ENCODE measurements around the gene NEIL3. TPM values are rescaled to one million over a fixed set of nuclear protein-coding genes. Genes with fewer than 3 reads are reported as not detected.
"Not testable (repeated sequence)": the region's sequence is repeated elsewhere in the genome, so short reads cannot be mapped to it uniquely, and the experiment has no call there.

Gene NEIL3
- total RNA-seq, 2 experiments from 2014 or later = 18.1 to 18.6 TPM

- Mint-ChIP-seq H3K4me1 (peaks cover 9% of the 10 kb centered on the region), H3K36me3 (ENCODE audit: low read depth) (no peaks in the 10 kb centered on the region), H3K4me3 (no peak overlapping the region), H3K9me3 (ENCODE audit: low read depth) (no peaks in the 10 kb centered on the region), H3K27me3 (no peaks in the 10 kb centered on the region), H3K27ac (no peak overlapping the region)
- intact Hi-C loops (cut with DNase I, micrococcal nuclease) = no loop called here
- DNase-seq (no peak), ATAC-seq (no peak)
- ChIA-PET POLR2A (no interaction called here), CTCF (interaction anchor here (1.1 kb wide), 1 partner anchor 37 kb away, joined by 3 read pairs; no protein-coding TSS in a partner anchor)
Observed at GRCh38 chr4:177304094-177304493, 5.6 kb upstream of the NEIL3 start.

DNA sequence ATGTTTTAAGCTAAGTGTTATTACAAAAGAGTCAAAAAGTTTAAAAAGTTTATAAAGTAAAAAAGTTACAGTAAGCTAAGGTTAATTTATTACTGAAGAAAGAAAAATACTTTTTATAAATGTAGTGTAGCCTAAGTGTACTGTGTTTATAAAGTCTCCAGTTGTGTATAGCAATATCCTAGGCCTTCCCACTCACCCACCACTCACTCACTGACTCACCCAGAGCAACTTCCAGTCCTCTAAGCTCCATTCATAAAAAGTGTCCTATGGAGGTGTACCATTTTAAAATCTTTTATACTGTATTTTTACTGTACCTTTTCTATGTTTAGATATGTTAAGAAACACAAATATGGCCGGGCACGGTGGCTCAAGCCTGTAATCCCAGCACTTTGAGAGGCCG is 4.8 kb upstream of the NEIL3 start:
- DNase-seq; intact Hi-C loops (cut with DNase I, micrococcal nuclease); H3K9me3 Mint-ChIP-seq (ENCODE audit: low read depth); CTCF ChIA-PET; H3K27ac Mint-ChIP-seq; H3K36me3 Mint-ChIP-seq (ENCODE audit: low read depth); POLR2A ChIA-PET; H3K4me3 Mint-ChIP-seq; ATAC-seq; H3K27me3 Mint-ChIP-seq: not testable (repeated sequence)
- H3K4me1 Mint-ChIP-seq = peaks cover 13% of the 10 kb centered on the region

GRCh38 chr4:177308125-177308524 is 1.5 kb upstream of the NEIL3 start:
- Mint-ChIP-seq H3K27me3 (no peaks in the 10 kb centered on the region), H3K27ac (no peak overlapping the region), H3K4me1 (peaks cover 22% of the 10 kb centered on the region), H3K4me3 (no peak overlapping the region), H3K36me3 (ENCODE audit: low read depth) (no peaks in the 10 kb centered on the region), H3K9me3 (ENCODE audit: low read depth) (no peaks in the 10 kb centered on the region)
- ATAC-seq (no peak), DNase-seq (no peak)
- intact Hi-C loops (cut with DNase I, micrococcal nuclease) = loop anchor here (2.0 kb wide), 2 partner anchors 135 to 1113 kb away; partner anchors contain the start of genes AGA (in 1 of the 2) and SPATA4 (in 1 of the 2)
- ChIA-PET POLR2A (no interaction called here), CTCF (interaction anchor here (1.4 kb wide), 1 partner anchor 14 kb away, joined by 4 read pairs; no protein-coding TSS in a partner anchor)

DNA sequence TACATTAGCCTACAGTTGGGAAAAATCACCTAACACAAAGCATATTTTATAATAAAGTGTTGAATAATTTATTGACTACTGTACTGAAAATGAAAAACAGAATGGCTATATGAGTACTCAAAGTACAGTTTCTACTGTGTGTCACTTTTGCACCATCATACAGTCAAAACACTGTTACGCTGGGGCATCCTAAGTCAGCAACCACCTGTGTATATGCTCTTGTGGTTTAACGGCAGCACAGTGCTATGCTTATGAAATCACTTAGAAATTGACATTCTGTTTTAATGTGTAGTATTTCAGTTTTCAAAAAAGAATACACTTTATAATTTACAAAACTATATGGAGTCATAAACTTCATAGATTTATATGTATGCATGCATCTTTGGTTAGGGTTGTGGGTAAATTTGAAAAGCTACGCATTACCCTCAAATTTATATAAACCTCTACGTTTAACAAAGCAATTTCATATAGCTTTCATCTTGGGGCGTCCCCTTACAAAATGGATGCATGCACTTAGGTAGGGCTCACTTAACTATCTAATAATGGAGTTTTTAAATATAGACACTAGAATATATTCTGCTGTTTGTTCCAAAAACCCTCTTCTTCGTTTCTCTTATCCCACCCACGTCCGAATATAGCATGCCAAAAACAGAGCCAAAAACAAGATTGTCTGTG is 690 bp upstream of the NEIL3 start:
- ChIA-PET CTCF (interaction anchor here (1.3 to 1.4 kb wide), 3 partner anchors 15 to 59 kb away, joined by 4 to 5 read pairs (median 4); no protein-coding TSS in a partner anchor), POLR2A (interaction anchor here (2.2 kb wide), 1 partner anchor 133 kb away, joined by 9 read pairs; the partner anchor contains the start of gene AGA)
- intact Hi-C loops (cut with DNase I, micrococcal nuclease) = loop anchor here (1.0 to 2.0 kb wide), 3 partner anchors 133 to 1114 kb away; partner anchors contain the start of genes AGA (in 2 of the 2) and SPATA4 (in 1 of the 2)
- ATAC-seq = peak; percentile 67
- peak overlapping the region; percentile 97 for H3K4me3 Mint-ChIP-seq
- H3K27ac Mint-ChIP-seq = peak overlapping the region; percentile 84
- H3K36me3 Mint-ChIP-seq (ENCODE audit: low read depth) = peaks cover 5% of the 10 kb centered on the region
- no peaks in the 10 kb centered on the region for H3K27me3 Mint-ChIP-seq
- DNase-seq = peak; percentile 55
- no peaks in the 10 kb centered on the region for H3K9me3 Mint-ChIP-seq (ENCODE audit: low read depth)
- peaks cover 27% of the 10 kb centered on the region for H3K4me1 Mint-ChIP-seq

GRCh38 chr4:177311589-177311988 is 1.9 kb downstream of the NEIL3 start:
- H3K4me1 Mint-ChIP-seq = peaks cover 45% of the 10 kb centered on the region
- DNase-seq = no peak
- intact Hi-C loops (cut with DNase I, micrococcal nuclease) = loop anchor here in 1 of 2 experiments (5.0 kb wide), 1 partner anchor 994 kb away; the partner anchor contains the start of gene SPCS3
- ATAC-seq = no peak
- CTCF ChIA-PET = interaction anchor here (0.8 to 1.3 kb wide), 4 partner anchors 10 to 129 kb away, joined by 3 to 4 read pairs (median 4); no protein-coding TSS in a partner anchor
- H3K27ac Mint-ChIP-seq = no peak overlapping the region
- H3K27me3 Mint-ChIP-seq = no peaks in the 10 kb centered on the region
- peaks cover 5% of the 10 kb centered on the region for H3K36me3 Mint-ChIP-seq (ENCODE audit: low read depth)
- POLR2A ChIA-PET = interaction anchor here (0.6 kb wide), 1 partner anchor 131 kb away, joined by 5 read pairs; the partner anchor contains the start of gene AGA
- peak overlapping the region; percentile 97 for H3K4me3 Mint-ChIP-seq
- no peaks in the 10 kb centered on the region for H3K9me3 Mint-ChIP-seq (ENCODE audit: low read depth)

DNA sequence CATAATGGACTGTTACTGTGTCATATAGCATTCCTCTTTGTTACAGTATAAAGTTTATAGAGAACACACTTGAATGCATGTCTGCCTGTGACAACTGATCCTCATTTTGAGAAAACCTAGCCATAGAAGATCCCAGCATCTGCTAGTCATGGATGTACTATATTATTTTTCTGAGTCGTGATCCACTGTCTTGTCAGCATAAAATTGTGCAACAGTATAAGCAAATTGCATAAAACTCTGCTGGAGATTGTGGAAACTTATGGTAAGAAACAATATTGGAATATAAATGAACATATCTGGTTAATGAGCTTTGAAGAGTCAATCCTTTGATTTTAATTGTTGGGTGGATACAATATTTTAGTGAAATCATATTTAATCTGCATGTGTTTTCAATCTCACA is 3.6 kb downstream of the NEIL3 start:
- Mint-ChIP-seq H3K4me3 (no peak overlapping the region), H3K27ac (no peak overlapping the region), H3K36me3 (ENCODE audit: low read depth) (peaks cover 5% of the 10 kb centered on the region), H3K27me3 (no peaks in the 10 kb centered on the region), H3K4me1 (peaks cover 51% of the 10 kb centered on the region), H3K9me3 (ENCODE audit: low read depth) (no peaks in the 10 kb centered on the region)
- intact Hi-C loops (cut with DNase I, micrococcal nuclease) = loop anchor here in 1 of 2 experiments (5.0 kb wide), 1 partner anchor 996 kb away; the partner anchor contains the start of gene SPCS3
- ATAC-seq (no peak), DNase-seq (no peak)
- ChIA-PET CTCF (interaction anchor here (0.7 to 1.2 kb wide), 3 partner anchors 10 to 407 kb away, joined by 3 to 5 read pairs (median 5); no protein-coding TSS in a partner anchor), POLR2A (interaction anchor here (0.6 kb wide), 1 partner anchor 24 kb away, joined by 3 read pairs; no protein-coding TSS in a partner anchor)

GRCh38 chr4:177315767-177316464 is 6.2 kb downstream of the NEIL3 start:
- no peaks in the 10 kb centered on the region for H3K9me3 Mint-ChIP-seq (ENCODE audit: low read depth)
- no peak overlapping the region for H3K27ac Mint-ChIP-seq
- ChIA-PET POLR2A (no interaction called here), CTCF (no interaction called here)
- peak; percentile 36 for ATAC-seq
- H3K27me3 Mint-ChIP-seq = no peaks in the 10 kb centered on the region
- H3K36me3 Mint-ChIP-seq (ENCODE audit: low read depth) = peaks cover 8% of the 10 kb centered on the region
- DNase-seq = no peak
- peak overlapping the region; percentile 0 for H3K4me3 Mint-ChIP-seq
- peaks cover 57% of the 10 kb centered on the region for H3K4me1 Mint-ChIP-seq
- intact Hi-C loops (cut with DNase I, micrococcal nuclease) = no loop called here

DNA sequence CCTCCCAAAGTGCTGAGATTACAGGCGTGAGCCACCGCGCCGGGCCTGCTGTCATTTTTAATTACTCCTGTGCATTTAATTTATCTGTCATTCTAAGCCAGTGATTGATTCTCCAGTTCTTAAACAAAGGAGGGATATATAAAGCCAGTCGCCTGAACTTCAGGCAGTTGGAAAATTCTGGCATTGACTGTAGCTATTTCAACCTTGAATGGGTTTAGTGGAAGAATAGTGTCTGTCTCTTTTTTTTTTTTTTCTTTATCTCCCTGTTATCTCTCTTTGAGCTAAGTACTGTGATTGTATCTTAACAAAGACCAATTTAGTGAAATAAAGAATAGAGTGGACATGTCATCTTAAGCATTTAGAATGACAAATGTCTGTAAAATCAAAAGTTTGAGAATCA is 11.0 kb downstream of the NEIL3 start:
- POLR2A ChIA-PET = no interaction called here
- DNase-seq (no peak), ATAC-seq (no peak)
- no peak overlapping the region for H3K4me3 Mint-ChIP-seq
- intact Hi-C loops (cut with DNase I, micrococcal nuclease) = no loop called here
- no peaks in the 10 kb centered on the region for H3K27me3 Mint-ChIP-seq
- CTCF ChIA-PET = interaction anchor here (0.6 kb wide), 1 partner anchor 172 kb away, joined by 3 read pairs; no protein-coding TSS in a partner anchor
- no peak overlapping the region for H3K27ac Mint-ChIP-seq
- peaks cover 27% of the 10 kb centered on the region for H3K36me3 Mint-ChIP-seq (ENCODE audit: low read depth)
- H3K4me1 Mint-ChIP-seq = peaks cover 55% of the 10 kb centered on the region
- no peaks in the 10 kb centered on the region for H3K9me3 Mint-ChIP-seq (ENCODE audit: low read depth)

- H3K27me3 Mint-ChIP-seq = no peaks in the 10 kb centered on the region
- ATAC-seq (no peak), DNase-seq (no peak)
- no peak overlapping the region for H3K27ac Mint-ChIP-seq
- intact Hi-C loops (cut with DNase I, micrococcal nuclease) = no loop called here
- POLR2A ChIA-PET = no interaction called here
- H3K9me3 Mint-ChIP-seq (ENCODE audit: low read depth) = no peaks in the 10 kb centered on the region
- H3K4me1 Mint-ChIP-seq = peaks cover 45% of the 10 kb centered on the region
- H3K4me3 Mint-ChIP-seq = no peak overlapping the region
- CTCF ChIA-PET = interaction anchor here (0.9 kb wide), 1 partner anchor 71 kb away, joined by 3 read pairs; no protein-coding TSS in a partner anchor
- H3K36me3 Mint-ChIP-seq (ENCODE audit: low read depth) = peaks cover 30% of the 10 kb centered on the region
Observed at GRCh38 chr4:177321647-177322046, 12.0 kb downstream of the NEIL3 start.

DNA sequence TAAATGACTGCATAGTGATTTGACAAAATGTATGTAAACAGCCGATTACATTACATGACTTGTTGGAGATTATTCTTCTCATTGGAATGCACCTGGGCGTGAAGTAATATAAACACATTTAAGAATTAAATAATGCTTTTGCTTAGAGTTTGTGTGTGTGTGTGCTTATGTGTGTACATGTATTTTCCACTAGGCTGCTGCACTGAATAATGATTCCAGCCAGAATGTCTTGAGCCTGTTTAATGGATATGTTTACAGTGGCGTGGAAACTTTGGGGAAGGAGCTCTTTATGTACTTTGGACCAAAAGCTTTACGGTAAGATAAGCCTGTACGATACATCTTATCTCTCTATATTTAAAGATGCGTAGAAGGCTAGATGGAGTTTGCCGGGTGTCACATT is 12.6 kb downstream of the NEIL3 start:
- ChIA-PET CTCF (interaction anchor here (0.8 to 0.9 kb wide), 2 partner anchors 45 to 72 kb away, joined by 3 read pairs; no protein-coding TSS in a partner anchor), POLR2A (no interaction called here)
- DNase-seq (no peak), ATAC-seq (no peak)
- no peak overlapping the region for H3K4me3 Mint-ChIP-seq
- no peak overlapping the region for H3K27ac Mint-ChIP-seq
- H3K4me1 Mint-ChIP-seq = peaks cover 40% of the 10 kb centered on the region
- intact Hi-C loops (cut with DNase I, micrococcal nuclease) = no loop called here
- no peaks in the 10 kb centered on the region for H3K27me3 Mint-ChIP-seq
- no peaks in the 10 kb centered on the region for H3K9me3 Mint-ChIP-seq (ENCODE audit: low read depth)
- peaks cover 30% of the 10 kb centered on the region for H3K36me3 Mint-ChIP-seq (ENCODE audit: low read depth)

DNA sequence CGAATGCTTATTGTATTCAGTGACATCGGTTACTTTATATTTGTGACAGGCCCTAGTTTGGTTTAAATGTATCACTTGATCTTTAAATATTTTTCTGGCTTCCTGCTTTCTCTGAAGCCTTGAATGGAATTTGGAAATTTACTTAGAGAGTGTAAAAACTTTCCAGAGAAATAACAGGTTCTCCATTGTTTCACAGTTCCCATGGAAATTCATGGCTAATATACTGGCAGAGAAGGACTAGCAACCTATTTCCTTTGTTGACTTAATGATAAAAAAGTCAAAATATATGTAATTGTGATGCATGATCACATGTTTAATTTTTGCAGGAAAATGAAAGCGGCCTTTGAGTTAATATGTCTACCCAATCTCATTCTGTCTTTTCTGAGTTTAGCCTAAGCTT is 13.2 kb downstream of the NEIL3 start:
- Mint-ChIP-seq H3K4me3 (no peak overlapping the region), H3K36me3 (ENCODE audit: low read depth) (peaks cover 31% of the 10 kb centered on the region), H3K9me3 (ENCODE audit: low read depth) (no peaks in the 10 kb centered on the region), H3K4me1 (peaks cover 39% of the 10 kb centered on the region), H3K27ac (no peak overlapping the region), H3K27me3 (no peaks in the 10 kb centered on the region)
- no peak for DNase-seq
- no peak for ATAC-seq
- intact Hi-C loops (cut with DNase I, micrococcal nuclease) = no loop called here
- ChIA-PET CTCF (interaction anchor here (0.8 kb wide), 1 partner anchor 45 kb away, joined by 3 read pairs; no protein-coding TSS in a partner anchor), POLR2A (no interaction called here)

Data from activated CD4-positive, alpha-beta T cell treated with anti-CD3 and anti-CD28 coated beads for 36 hours (primary cell).